Superior temporal gyrus (tissue), 1 donor: ENCODE measurements around the gene UBE2J1.

ENCODE experiments used
- DNase-seq: peaks from one replicate; pipeline ENCODE4 v3.0.0-alpha.2; 2016; ENCODE audit errors: extremely low spot score

The UBE2J1 gene

DNA sequence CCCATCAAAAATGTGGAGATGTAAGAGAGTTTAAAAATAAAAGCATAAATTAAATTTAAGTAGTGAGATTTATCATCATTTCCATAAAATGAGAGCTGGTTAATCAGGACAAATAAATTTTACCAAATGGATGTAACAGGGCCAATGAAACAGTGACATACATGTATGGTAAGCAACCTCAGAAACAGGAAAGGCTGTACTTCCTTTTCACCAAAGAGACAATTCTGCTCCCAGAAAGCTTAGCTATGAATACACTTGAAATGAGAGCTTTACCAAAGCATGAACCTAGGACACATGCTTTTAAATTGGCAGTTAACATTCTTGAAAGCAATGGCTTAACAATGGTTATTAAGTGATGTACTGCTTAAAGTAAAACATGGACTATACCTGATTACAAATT lies 12.1 kb upstream of the UBE2J1 start:
- DNase-seq: no peak

DNA sequence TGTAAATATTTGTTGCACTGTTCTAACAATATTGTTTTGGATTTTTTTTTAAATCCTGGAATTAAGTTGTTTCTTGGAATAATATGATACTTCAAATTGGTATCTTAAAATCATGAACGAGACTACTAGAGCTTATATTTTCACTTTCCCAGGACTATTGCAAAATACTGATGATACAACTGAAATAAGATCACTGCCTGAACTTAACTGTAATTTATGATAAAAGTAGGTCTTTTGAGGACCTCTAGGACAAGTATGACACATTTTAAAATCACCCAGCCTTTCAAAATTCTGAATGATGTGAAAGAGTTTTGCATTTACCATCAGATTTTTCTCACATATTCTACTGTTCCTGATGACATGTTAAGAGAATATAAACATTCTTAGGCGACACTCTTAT lies 8.6 kb upstream of the UBE2J1 start:
- no peak for DNase-seq

DNA sequence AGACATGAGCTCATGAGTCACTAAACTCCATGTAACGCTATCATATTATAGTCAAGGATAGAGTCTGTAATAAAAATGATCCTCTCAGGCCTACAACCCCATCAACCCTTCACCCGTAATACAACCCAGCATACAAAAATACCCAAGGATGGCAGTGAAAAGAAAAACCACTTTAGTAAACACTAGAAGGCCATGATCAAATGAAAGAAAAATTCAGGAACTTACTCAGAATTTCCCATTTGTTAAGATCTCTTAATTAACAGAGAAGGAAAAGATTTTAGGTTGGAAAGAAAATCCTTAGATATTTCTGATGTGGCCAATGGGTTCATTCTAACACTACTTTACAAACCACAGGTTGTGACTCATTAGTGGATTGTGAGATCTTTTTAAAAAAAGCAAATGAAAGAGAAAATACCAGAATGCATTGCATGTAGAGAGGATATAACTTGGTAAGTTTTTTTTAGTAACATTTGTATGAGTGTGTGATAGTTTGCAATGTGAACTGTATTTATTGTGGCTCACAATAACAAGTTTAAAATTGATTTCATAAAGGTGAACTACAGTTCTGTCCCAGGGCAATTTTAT lies 8.0 kb upstream of the UBE2J1 start:
- DNase-seq: no peak

DNA sequence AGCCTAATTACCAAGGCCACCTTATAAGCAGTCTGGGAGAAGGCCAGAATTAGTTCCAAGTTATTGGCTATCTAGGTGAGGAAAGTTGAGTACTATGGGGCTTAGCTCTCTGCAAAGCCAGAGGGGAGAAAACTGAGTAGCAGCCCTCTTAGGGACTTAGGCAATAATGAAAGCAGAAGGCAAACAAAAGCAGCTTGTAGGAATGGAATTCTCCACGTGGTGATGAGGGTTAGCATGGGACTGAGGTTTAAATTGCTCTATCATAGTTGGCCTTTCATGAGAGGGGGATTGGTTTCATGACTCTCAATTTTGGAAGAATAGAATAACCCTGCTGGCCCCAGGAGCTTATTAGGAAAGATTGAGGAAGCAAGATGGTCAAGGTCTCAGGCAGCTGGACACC lies 7.0 kb upstream of the UBE2J1 start:
- no peak for DNase-seq

DNA sequence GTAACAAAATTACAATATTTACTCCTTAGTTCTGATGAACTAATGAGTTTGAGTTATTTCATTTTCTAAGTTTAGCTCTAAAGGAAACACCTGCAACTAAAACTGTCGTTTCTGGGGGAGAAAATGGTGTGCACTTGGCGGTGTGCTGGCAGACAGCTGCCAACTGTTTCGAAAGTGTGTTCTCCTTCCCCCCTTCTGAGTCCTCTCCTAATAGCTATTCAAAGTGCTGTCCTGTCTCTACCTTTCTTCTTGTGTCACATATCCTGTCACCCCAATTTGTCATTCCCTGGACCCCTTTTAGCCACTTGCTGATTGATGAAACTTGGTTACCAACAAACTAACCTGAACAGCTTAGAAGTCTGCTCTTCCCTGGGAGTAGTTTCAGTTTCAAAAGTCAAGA lies 4.9 kb upstream of the UBE2J1 start:
- no peak for DNase-seq

DNA sequence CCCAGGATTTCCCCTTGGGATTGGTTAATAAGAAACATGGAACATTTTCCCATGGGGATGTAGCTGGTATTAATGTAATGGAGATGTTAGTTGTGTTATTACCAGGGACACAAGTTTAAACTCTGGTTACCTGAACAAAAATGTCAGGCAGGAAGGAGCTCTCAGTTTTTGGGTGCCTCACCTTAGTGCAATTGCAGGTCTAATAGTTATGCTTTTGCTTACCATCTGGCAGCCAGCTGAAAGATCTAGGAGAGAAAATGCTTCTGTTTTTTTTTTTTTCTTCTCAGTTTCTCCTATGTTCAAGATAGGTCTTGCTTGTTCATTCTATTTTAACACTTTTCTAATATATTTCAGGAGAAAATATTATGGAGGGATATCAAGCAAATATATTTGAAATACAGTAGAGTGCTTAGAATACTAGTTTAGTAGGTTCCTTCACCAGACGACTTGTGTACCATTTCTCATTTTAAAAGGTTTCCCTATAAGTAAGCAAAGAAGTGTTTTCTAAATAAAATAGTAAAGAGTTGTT lies 4.2 kb upstream of the UBE2J1 start:
- no peak for DNase-seq

DNA sequence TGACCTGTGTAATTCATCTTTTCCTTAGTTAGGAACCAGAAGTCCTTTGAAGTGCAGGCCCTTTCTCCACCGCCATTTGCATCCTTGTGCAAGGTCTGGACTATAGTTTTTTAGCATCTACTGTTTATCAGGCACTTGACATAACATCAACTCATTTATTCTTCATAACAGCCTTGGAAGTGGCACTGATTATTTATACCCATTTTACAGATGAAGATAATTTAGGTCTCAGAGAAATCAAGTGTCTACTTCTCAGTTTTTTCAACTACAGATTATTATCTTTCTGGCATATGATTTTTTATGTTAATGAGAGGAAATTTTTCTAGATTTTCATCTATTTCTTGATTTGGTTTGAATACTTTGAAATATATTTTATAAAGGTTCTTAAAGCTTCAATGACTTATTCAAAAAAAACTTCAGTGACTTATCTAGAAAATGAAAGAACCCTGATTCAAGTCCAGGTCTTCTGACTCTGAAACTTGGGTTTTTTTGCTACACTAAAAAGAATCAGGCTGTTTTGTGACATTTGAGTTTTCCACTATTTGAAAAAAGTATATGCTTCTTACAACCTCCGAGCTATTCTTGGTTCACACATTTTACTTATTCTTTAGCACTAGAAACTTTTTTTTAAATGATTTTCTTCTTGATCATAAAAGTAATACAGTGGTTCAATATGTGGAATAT lies 3.1 kb upstream of the UBE2J1 start:
- no peak for DNase-seq

DNA sequence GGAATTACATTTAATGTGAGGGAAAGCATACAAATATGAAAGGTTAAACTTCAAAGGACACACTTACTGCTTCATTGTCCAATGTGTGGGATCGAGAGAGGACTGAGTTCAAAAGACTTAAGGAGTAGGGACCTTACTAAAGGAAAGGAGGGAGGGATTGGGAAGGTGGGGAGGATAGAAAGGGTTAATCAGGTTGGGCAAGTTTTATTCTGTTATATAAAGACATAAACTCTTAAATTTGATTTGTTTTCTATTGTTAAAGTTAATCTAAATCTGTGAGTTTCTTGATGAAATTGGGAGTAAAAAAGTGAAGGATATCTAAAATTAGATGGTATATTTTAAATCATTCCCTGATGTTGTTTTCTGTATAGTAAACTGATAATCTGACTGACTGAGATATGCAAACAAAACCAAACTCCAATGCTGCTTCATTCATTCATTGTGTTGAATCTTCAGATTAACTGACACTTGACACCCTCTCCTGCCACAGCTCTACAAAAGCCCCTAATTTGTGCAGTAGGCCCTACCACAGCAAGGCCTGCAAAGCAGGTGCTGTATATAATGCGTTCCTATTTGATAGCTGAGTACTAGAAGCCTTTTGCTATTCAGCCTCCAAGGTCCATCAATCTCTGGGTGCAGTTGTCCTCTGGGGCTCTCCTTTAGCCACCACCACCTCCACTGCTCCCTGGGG lies 1.3 kb upstream of the UBE2J1 start:
- DNase-seq: no peak

DNA sequence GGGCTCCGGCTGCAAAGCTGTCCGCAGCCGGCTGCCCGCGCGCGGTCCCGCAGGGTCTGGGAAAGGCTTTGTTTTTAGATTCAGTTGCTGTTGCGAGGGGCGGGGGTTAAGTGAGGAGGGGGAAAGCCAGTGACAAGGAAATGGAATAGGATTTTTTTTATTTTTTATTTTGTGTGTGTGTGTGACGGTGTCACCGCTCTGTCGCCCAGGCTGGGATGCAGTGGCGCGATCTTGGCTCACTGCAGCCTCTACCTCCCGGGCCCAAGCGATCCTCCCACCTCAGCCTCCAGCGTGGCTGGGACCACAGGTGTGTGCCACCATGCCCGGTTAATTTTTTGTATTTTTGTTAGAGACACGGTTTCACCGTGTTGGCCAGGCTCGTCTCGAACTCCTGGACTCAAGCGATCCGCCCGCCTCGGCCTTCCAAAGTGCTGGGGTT lies 615 bp upstream of the UBE2J1 start:
- DNase-seq: no peak

DNA sequence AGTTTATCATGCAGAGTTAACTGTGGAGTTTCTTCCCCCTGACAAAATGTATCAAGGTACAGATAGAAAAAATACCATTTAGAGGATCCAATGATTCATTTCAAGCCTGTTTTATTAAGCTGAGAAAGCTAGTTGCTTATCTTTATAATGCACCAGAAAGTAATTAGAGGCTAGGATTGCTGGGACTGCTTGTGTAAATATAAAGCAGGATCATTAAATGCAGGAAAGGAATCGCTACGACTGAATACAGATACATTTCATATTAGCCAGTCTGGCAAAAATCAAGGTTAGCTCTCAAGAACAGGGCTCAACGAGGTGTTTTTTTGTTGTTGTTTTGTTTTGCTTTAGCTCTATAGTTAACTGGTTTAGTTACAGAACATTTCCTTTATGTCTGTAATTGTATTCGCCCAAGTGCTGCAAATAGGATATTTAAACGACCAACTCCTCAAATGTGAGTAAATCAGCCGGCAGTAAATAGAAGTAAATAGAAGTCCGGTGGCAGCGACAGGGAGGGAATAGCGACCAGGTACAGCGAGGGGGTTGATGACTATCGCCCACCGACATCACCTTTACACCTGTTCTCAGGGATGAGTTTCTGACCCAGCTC lies 748 bp downstream of the UBE2J1 start:
- peak; percentile 61 for DNase-seq

DNA sequence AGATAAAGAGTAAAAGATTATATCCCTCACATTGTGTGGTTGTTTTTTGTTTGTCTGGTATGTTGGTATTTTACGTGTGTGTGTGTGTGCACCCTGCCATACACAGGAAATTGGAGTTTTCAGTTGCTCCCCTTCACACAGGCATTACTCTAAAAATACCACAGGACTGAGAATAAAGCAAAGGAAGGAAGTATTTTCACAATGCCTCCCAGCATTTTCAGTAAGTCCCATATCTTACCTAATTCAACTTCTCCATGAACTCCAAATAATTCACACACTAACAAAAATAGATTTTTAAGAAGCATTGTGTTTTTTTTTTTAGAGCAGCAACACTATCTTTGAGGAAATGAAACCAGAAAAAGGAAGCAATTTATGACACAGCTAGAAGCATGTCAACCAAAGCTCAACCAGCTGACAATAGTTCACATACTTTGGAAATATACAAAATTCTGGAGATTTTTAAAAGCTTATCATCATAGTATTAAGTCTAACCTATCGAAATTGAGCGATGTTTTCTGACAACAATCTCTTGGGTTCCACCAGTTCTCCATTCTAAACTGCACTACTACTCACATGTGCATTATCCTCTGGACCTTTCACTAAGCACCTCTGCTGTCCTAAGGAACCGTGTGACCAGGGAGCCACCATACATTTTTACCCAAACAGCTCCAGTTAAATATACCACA lies 2.1 kb downstream of the UBE2J1 start:
- DNase-seq: peak; percentile 36

DNA sequence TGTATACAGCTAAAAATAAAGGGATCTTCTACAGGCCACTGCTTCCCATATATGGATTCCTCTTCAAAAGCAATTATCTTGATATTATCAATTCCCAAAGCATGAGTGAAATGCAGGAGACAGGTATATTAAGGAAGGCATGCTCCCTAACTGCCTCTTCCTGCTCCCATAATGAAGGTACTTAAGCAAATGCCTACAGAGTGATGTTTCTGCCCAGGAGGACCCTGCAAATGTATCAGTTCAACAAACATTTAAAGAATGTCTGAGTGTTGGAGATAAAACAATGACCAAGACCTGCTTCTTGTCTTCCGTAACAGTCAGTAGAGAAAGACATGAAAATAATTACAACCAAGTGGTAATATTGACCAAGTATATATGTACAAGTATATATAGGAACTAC lies 4.2 kb downstream of the UBE2J1 start:
- no peak for DNase-seq

DNA sequence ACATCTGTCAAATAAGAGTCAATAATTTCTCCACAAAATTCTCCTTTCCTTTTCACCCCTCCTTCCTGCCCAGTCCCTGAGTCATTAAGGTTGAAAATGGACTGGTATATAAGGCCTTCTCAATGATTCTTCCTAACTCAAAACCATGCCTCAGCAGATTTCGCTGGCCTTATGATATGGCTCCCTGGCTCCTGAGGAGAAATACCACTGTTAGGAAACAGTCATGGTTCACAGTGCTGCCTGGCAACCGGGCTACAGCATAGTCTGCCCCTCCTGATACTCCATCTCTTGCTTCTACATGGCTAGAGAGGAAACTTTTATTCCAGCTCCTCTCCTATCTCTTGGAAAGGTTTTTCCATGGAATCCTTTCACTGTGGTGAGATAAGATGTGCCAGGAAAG lies 4.7 kb downstream of the UBE2J1 start:
- DNase-seq: no peak

DNA sequence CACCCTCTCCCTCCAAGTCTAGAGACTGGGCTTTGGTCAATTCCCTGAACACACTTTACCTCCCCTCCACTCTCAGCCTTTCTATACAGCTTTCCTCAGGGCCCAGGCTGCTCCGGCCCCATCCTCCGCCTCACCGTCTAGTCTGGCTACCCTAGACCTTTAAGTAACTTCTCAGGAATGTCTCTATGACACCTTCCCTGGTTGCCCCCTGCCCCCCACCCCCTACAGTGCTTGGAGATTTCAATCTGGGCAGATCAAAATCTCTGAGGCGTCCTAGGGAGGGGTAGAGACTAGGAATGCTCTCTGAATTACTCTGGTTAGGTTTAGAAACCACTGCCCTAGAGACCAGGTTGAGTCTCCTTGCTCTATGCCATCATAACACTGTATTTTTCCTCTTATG lies 6.1 kb downstream of the UBE2J1 start:
- no peak for DNase-seq

DNA sequence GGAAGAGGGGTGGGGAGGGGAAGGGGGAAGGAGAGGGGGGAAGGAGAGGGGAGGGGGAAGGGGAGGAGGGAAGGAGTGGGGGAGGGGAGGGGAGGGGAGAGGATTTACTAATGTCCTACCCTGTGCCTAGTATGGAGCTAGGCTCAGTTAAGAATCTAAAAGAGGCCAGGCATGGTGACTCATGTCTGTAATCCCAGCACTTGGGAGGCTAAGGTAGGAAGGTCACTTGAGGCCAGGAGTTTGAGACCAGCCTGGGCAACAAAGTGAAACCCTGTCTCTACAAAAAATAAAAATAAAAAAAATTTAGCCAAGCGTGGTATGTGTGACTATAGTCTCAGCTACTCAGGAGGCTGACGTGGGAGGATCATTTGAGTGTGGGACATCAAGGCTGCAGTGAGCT lies 13.0 kb downstream of the UBE2J1 start:
- no peak for DNase-seq

DNA sequence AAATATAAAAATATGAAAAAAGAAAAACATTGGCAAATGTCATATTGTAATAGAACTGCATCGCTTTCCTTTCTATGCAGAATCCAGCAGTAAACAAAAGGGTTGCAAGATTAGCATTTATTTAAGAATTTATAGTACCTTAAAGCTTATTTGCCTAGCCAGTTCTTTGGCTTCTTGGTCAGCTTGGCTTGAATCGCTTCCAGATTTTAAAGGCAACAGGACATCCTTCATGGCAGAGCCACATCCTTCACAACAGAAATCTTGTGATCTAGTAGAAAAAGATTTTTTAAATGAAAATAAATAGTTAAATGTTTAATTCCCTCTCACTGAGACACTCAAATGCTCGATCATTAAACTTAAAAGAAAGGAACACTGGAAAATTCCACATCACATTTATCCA lies 17.4 kb downstream of the UBE2J1 start:
- no peak for DNase-seq

DNA sequence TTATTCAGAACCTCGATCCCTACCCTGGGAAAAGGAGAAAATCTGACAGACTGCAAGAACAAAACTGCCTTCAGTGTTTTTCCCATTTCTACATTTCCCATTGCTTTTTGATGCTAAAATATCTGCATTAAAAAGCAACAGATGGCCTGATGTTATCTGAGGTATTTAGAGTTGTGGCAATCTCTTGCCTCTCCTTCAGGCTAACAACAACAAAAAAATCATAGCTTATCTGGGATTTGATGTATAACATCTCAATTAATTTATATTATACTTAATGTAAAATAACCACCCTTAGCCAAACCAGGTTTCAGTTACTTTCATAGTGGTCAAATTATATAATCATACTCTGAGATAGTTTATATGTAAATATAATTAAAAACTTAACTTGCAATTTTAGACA lies 21.6 kb downstream of the UBE2J1 start:
- DNase-seq: no peak

DNA sequence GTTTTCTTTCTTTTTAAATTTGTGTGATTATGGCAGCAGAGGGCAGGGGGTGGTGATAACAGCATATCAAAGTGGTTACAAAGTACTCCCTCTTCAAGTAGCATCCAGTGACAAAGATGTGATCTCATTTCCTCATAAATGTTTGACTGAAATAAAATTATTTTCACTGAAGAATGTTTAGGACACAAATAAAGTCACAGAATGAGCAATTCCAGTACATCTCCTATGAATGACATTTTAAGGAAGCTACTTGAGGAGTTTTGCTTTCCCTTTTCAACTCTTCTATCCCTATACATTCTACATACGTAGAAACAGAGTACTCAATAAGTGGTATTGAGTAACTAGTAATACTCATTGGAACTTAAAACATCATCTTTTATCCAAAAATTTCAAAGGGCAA lies 23.5 kb downstream of the UBE2J1 start:
- no peak for DNase-seq

DNA sequence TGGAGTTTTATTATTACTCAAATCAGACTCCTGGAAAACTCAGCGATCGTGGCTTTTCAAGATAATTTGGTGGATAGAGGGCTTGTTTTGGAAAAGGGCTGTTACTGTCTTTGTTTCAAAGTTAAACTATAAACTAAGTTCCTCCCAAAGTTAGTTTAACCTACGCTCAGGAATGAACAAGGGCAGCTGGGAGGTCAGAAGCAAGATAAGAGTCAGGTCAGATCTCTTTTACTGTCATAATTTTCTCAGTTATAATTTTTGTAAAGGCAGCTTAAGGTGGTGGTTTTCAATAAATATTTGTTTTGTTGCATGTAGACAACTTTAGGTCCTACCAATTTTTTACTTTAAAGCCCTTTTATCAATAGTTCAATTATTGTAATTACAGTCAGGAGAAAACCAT lies 28.2 kb downstream of the UBE2J1 start:
- DNase-seq: no peak

DNA sequence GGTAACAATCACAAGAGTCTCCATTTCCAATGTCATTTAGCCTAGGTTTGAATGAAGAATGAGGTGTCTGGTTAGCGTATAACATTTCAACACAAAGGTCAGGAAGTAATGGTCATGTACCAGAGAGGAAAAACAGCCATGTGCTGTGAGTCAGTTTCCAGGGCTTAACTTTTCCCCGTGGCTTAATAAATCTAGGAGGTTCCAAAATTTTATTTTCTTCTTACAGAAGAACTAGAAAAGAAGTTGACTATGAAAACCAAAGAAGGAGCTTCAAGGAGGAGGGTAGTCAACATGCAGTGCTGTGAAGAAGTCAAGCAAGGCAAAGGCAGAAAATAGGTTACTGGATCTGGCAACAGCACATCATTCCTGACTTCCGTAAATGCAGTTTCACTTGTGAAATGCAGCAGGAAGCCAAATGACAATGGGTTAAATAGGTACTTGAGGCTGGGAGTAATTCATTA lies 29.0 kb downstream of the UBE2J1 start:
- no peak for DNase-seq

DNA sequence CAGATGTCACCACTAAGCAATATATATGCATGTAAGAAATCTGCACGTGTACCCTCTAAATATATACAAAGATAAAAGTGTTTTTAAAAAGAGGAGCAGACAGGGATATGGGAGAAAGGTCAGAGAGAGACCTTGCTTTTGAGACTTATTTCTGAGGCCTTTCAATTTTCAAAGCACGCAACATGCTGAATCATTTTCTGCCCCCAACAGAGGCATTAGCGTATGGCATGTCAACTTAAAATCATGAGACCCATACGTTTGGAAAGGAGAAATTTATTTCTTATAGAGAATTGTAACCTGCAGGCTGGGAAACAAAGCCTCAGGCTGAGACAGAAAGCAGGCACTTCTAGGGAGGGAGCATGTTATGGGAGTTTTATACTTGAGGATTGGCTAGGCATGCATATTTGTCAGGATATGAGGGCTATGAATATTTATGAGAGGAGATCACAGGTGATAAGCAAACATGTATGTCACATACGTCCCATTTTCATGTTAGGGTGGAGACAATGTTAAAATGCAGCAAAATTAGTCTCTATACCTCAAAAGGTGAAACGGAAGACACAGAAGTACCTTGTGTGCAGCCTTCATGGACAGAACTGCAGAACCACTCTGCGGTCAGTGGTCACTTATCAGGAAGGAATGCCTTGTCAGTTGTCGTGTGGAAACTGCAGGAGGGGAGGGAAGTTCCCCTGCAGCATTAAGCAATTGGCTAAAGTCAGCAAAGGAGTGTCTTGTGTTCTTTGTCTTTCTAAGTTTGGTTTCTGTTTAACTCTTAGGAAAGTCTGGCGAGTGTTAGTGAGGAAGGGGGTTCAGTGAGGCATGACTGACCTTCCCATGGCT lies 31.2 kb downstream of the UBE2J1 start:
- no peak for DNase-seq
